NCI-H2227 (cell line): ENCODE results near the gene FAF1.

Experiments
- DNase-seq: peaks from one replicate; lab custom pipeline; 2025; ENCODE audit not compliant: unreplicated experiment; lab: John Stamatoyannopoulos, UW

Gene FAF1

DNA sequence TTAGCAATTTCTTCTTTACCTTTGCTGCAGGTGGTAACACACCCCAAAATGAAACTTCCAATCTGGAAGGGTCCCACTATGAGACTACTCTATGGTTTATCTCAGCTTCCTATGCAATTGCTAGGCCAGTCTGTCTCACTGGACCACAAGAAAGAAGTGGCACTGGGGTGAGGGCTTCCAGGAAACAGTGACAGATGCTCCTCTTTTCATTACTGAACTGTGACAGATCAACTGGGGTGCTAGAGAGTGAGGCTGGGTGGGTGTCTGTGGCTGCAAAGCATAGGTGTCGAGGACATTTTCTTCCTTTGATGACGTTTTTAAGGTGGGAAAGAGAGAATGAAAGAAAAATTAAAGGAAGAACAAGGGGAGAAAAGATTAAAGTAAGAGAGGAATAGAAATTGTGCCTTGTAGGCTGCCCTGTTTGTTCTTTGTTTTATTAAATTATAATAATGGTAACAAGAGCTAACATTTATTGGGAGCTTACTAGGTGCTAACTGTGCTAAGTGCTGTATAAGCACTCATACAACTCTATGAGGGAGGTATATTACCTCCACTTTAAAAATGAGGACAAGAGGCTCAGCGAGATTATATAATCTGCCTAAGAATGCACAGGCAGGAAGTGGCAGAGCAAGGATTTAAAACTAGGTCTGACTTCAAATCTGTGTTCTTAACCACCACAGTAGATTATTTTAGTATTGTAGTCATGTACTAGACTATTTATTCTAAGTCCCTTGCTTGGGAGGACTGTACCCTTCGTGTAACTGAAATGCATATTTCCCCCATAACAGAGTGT, 509.0 kb downstream of the FAF1 start:
- DNase-seq = no peak

DNA sequence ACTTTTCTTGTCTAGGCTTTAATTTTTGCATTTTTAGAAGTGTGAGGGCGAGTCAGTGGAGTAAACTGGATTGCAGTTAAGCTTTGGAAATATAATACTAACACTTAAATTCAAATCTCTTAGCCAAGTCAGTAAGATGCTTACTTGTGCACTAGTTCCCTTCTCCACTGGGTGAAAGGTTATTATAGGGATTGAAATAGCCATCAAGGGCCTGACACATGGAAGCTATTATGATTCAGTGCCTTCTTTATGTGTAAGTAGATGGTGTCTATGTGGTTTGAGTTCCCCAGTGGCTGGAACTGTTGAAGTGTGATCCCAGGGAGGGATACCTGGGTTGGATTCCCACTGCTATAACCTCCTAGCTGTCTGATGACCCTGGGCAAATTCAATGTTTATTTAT, 512.1 kb downstream of the FAF1 start:
- no peak for DNase-seq

DNA sequence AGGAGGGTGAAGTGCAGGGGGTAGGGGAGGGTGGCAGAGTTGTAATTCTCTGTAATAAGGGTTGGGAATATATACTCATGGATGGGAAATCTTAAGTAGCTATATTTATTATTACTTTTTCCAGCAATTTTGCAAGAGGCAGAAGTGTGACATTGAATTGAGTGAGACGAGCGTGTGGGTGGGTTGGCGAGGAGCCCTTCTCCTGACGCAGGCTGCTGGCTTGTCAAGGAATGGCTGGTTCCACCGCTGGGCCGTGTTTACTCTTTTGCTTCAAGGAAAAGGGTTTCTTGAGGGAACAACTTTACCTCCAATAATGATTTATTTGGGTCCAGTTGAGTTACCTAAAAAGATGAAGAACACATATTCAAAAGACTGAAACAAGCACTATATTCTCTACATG, 518.9 kb downstream of the FAF1 start:
- DNase-seq = no peak

DNA sequence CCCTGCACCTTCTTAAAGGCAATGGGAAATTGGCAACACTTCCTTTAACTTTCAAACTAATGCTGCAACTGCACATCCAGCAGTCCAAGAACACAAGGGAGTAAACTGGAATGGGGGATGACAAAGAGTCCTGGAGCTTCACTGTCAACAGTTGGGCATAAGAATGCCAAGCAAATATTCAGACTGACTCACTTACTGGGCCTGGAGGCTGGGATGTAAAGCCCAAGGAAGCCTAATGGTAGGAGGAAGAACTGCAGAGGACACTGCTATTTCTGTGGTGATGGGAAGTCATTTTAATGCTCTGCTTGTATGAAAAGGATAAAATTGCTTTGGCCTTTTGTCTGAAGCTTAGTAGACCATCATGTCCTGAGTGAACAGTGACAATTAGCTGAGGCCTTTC, 521.1 kb downstream of the FAF1 start:
- DNase-seq = no peak

DNA sequence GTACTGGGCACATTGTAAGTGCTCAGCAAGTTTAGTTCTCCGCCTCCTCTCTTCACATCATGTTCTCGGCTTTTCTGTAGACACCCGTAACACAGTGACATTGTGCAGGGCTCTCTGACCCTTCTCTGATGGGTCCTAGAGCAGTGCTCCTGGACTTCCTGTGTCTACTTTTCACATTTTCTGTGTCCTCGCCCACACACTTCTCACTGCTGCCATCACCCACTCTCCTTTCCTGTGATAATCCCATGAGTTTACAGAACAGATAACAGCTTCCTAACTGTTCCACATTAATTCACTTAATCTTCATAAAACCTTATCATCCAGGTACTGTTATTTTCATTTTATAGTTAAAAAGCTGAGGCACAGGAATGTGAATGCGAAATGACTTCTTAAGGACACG, 523.6 kb downstream of the FAF1 start:
- DNase-seq = no peak

DNA sequence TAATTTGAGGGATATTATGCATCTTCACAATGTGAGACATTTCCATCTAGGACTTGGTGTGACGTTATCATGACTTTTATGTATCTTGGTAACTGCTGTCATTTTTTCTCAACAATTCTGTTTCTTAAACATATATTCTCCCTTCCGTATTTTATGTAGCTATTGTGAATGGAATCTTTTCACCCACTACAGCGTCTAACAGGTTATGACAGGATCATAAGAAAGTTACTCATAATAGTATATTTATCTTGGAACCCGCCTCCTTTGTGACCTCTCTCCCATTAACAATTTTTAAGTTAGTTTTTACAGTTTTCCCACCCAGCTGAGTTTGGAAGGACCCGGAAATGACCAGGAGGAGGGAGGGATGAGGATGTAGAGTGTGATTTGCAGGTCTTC, 530.1 kb downstream of the FAF1 start:
- DNase-seq = no peak

DNA sequence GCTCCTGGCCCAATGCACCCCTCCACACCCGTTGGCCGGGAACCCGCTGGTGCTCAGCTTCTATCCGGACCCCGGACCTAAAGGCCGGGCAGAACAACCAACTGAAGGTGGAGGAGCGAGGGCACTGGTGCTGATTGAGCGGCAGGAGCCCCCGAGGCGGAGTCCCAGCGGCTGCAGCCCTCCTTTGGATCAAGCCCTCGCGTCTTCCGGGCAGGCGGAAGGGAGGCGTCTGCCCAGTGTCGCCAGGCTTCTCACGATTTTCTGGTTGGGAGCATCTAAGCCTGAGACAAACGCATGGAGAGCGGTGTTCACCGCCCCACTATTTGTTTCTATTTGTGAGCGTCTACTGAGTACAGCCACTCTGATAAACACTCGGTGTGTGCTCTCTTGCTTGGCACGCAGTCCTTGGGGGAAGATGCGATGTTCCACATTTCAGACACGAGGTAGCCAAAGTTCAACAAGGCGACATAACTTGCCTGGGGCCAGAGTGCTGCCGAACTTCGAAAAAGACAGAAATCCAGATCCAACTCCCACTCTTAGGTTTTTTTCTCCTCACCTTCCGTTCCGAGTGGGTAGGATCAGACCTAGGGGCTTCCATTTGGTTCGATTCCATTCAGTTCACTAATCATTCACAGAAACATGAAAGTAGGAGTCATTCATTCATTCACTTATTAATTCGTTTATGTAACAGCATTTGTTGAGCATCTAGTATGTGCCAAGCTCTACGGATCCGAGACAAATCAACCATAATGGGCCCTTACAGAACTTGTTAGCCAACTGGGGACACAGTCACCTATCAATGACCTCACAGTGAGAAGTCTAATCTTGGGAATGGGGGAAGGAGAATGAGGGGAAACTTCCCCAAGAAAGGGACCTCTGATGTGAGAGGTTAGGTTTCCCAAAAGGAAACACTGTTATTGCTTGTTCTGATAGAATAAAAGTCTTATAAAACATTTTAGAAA, 532.0 kb downstream of the FAF1 start:
- peak; percentile 19 for DNase-seq

DNA sequence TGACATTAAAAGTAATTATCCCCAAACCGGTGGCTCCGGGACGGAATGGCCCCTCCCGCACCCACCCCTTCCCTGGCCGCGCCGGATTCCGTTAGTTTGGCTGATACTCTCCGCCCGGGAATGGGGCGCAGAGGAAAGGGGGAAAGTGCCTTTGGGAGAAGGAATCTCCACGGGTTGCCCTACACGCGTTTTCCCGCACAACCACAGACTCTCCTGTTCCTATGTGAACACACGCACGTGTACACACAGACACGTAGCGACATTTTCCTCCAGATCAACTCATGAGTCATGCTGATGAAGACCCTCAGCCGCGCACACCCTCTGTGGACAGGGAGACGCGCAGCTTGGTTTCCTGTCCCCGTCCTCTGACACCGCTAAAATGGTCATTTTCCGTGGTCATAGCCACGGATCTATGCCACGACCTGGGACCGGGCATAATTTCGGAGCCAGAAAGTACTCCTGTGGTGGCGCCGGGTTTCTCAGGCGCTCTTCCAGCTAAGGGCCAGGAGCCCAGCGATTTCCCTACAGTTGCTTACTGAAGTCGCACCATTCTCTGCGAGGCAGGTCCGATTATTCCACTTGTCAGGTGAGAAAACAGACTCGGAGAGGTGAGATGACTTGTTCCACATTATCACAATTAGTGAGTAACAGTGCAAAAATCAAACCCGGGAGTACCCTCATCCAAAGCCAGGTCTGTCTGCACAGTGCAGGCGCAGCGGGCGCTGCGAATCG, 532.8 kb downstream of the FAF1 start:
- peak; percentile 19 for DNase-seq

DNA sequence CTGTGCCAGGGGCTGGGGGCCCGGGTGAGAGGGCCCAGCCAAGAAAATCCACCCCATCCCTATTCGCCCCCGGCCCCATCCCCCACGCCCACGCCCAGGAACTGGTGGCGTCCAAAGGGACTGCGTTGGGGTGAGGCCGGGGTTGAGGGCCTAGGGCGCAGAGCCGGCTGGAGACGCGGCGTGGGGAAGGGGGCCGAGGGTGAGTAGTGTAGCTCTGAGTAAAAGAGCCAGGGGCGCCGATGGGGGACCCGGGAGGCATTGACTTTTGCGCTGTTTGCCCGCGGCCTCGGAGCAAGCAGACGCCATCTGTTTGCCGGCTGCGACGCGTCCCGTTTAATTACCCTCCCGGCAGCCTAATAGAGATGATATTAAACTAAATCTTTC, 533.4 kb downstream of the FAF1 start:
- no peak for DNase-seq

DNA sequence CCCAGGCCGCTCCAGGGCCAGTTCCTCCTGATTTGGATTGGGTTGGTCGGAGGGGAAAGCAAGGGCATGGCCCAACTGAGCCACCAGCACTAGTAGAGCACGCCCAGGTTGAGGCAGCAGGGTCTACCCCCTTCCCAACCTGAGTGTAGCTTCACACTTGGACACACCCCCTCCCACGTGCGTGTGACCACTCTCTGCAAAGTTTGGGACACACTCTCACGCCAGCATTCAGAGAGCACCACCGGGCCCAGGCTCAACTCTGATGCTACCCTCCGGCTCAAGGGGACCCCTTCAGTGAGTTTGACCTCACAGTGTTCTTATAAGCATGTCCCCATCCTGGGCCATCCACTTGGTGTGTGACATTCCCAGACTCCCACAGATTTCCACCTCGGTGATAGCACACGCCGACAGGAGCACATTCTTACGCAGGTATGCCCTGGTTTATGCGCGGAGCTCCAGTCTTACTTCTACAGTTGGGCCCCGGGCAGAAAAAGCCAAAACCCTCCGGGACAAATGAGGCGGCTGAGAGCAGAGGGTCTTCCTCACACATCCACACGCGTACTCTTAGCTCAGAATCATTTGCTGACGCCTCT, 533.9 kb downstream of the FAF1 start:
- DNase-seq = no peak

DNA sequence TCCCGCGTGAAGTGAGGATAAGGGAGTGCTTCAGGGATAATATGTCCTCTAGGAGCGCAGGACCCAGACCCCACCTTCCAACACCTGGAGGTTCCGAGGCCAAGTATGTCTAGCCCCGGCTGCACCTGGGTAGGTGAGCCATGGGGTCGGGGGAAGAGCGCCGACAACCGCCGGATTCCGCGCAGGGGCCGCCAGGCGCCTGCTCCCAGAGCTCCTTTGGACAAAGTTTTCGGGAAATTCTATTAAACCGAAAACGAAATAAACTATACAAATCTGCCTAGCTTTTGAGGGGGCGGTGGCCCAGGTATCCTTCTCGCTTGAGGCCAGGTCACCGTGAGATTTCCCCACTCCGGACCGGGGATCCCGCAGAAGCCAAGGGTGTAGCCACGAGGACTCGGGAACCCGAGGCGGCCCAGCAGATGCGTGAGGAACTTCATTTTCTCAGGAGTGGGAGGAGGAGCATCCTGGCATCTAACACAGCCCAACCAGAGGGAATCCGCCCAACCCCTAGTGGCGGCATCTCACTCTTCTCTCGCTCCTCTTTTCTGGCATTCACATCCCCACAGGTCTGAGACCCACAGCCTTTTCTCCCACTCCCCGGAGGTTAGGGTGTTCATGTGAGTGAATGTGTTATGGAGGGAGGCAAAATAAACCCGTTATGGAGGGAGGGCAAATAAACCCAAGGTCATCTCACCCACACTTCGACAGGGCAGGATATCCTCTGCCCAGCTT, 534.5 kb downstream of the FAF1 start:
- DNase-seq = peak; percentile 60

DNA sequence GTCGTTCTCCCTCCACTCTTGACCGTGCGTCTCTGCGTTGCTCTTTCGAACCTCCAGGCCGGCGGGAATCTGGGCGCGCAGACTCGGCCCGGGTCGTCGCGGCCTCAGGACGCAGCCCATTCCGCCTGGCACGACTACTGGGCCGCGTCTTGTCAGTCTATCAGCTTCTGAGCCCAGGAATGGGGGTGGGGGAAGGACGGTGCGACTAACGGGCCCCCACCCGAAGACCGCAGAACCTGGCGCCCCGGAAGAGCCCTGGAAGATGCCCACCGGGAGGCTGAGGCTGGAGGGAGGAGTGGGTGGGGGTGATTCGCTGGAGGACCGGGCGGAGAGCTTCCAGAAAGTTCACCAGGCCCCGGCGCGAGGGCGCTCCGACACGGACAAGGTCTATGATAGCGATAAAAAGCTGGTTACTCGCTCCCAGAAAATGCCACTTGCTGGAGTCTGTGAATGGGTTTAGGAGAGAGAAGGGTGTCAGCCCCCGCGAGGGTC, 535.1 kb downstream of the FAF1 start:
- peak; percentile 21 for DNase-seq

DNA sequence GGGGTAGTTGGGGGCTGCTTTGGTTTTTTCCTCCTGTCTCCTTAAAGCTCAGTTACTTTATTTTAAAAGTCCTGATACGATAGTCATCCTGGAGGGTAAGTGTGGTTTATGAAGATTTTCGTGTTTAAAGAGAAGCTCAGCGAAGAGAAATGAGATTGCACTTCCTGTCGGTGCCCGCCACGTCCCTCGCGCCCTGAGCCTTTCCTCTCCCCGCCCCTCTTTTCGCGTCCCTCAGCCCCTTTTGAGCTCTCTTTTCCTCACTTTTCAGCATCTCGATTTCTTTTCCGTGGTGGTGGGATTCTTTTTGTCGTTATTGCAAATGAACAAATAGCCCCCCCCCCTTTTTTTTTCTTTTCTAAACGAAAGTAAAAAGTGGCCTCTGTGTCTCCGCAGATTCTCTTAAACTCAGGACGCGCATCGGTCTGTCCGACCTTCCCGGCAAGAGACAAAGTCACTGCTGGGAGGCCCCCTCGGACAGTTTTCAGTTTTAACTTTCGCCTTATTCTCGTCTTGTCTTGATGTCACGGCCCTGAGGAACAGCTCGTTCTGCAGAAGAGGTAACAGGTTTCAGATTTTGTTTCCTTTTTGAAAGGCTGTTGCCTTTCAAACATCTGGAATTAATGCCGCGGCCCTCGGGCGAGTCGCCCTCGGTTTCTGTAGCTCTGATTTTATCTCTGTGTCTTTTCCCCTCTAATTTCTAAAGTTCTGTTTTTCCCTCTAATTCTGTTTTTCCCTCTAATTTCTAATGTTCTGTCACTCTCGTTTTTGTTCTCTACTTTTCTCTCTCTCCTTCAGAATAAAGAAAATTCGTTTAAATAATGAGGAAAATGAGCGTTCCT, 535.8 kb downstream of the FAF1 start:
- DNase-seq = peak; percentile 40

DNA sequence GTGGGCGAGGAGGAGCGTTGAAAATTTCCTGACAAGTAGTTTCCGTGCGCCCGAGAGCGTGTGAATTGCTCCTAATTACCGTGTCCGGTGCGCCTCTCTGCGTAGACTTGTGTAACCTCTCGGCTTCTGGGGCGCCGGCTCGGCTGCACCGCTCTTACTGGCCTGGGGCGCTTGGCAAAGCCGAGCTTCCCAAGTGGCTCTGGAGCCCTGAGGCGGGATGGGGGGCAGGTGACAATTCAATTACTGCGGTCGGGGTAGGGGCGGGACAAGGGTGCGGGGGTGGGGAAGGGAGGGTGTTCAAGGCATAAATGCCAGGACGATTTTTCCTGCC, 536.4 kb downstream of the FAF1 start:
- DNase-seq = no peak

DNA sequence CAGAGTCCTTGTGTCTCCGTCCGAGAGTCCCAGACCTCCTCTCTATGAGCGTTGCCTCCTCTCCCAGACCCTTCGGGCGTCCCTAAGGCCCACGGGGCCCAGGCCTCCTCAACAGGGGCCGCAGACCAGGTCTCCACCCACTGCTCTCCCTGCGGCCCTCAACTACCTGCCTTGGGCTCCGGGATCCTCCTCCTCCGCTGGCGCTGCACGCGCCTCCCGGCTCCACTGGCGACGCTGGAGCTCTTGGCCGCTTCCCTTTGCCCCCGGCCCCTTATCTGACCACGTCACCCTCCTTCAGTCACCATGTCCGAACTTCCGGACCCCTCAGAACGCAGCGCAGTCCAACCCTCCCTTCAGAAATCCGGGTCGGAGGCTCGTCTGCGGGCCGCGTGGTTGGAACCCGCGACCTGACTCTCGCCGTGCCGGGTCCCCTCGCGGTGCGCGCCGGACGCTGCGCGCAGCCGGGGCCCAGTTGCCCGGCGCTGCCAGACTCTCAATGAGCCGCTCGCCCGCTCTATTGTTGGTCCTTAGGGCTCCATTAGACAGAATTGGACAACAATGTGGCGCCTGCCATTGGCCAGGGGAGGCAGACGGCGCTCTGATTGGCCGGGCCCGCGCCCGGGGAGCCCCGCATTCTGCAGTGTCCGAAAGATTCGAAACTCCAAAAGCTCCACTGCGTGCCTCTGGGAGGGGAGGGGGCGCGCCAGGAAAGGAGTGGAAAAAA, 537.0 kb downstream of the FAF1 start, which contains the start of gene DMRTA2:
DMRTA2 (minus strand) TSS at position 498 of the 724 bp plus-strand sequence. CDS start 1,907 bp downstream, outside the sequence.
- DNase-seq = peak; percentile 82

DNA sequence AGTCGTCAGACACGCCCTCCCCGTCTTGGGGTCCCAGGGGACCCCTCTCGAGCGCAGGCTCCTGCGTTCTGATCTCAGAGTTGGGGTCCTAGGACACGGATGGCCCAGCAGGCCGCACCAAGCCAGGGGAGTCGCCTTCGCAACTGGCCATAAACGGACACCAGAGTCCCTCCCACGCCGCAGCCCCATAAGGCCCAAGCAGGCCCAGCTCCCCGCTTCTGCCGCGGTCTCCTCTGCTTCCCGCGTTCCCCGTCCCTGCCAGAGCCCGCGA, 537.5 kb downstream of the FAF1 start:
- peak; percentile 39 for DNase-seq

DNA sequence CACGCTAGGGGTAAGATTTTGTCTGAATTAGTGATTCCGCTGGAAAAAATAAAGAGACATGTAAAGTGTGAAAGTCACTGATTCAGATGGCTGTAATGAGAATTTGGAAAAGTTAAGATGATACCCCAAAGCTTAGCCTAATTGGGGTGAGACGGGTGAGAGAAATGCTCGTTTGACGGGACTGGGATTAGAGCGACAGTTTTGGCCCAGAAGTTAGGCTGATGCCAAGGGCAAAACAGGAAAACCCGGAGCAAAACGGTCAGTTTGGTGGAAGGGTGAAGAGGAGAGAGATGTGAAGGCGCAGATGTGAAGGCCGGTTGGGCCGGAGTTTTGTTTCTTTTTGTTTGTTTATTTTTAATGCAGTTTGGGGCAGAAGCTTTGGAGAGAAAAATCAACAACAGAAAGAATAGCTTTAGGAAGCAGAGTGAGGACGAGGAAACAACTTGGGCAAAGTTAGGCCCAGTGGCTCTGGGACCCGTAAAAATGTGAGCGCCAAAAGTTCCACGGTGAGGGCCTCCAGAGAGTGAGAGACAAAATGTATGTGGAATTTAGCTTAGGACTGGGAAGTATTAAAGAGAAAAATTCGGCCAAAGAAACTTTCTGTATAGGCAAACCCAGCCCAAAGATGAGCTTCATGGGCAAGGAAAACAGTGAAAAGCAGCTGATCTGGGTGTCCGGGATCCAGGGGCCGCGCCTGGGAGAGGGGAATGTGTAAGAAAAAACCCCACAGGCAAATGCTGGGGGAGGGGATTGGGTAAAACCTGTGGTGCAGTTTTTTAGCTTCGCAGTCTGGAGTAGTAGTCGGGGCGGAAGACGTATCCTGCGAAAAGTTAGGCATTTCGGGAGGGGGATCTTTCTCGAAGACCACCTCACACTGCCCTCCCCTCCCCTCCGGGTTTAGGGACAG, 538.0 kb downstream of the FAF1 start:
- DNase-seq = no peak

DNA sequence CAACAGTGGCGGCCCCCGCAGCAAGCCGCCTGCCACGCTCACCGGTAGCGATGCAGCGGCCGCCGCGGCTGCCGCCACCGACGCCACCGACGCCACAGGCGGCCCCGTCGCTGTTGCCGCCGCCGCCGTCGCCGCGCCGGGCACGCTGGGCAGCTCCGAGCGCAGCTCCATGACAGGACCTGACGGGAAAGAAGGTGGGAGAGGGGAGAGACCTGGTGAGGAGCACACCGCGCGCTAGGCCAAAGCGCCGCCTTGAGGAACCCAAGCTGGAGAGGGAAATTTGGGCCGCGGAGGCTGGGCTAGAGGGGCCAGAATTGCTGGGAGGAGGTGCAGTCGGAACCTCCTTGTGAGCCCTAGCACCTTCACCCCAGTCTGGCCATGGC, 538.7 kb downstream of the FAF1 start:
- DNase-seq = no peak
